RWPE2 (cell line): Measurements from ENCODE around the gene NPIPB2.
A peak's percentile ranks its signal among the peaks of the same experiment; 100 is the strongest.

Experiments used
- ATAC-seq: fragments of 200-7000 bp; cut with Tn5 transposase; 3 replicates; pipeline ENCODE4 v1.9.1; 2021; ENCODE audit warnings: low read depth
- DNase-seq: peaks from one replicate; pipeline ENCODE4 v3.0.0-alpha.2; 2020; ENCODE audit warnings: low spot score
- H3K27ac ChIP-seq: fragments of 450-650 bp; 2 replicates; pipeline ENCODE4 v1.5.1; 2017; ENCODE audit warnings: mild to moderate bottlenecking; ENCODE audit not compliant: poor library complexity, severe bottlenecking
- H3K27me3 ChIP-seq: fragments of 250-450 bp; sonication (Bioruptor Pico); 2 replicates; pipeline ENCODE4 v1.5.1; 2021; ENCODE audit warnings: mild to moderate bottlenecking, moderate library complexity; ENCODE audit not compliant: insufficient read depth, poor library complexity, severe bottlenecking
- H3K36me3 ChIP-seq: fragments of 250-450 bp; sonication (Bioruptor Pico); 2 replicates; pipeline ENCODE4 v1.5.1; 2020; ENCODE audit warnings: low read depth, mild to moderate bottlenecking, moderate library complexity
- H3K4me1 ChIP-seq: fragments of 250-450 bp; sonication (Bioruptor Pico); 2 replicates; pipeline ENCODE4 v1.5.1; 2021; ENCODE audit warnings: mild to moderate bottlenecking, moderate library complexity; ENCODE audit not compliant: insufficient read depth, poor library complexity, severe bottlenecking
- H3K4me3 ChIP-seq: fragments of 250-450 bp; sonication (Bioruptor Pico); 2 replicates; pipeline ENCODE4 v1.5.1; 2021; ENCODE audit warnings: mild to moderate bottlenecking, moderate library complexity; ENCODE audit not compliant: severe bottlenecking
- H3K9me3 ChIP-seq: fragments of 250-450 bp; sonication (Bioruptor Pico); 2 replicates; pipeline ENCODE4 v1.5.1; 2021; ENCODE audit warnings: mild to moderate bottlenecking, moderate library complexity; ENCODE audit not compliant: severe bottlenecking
- CTCF ChIP-seq: fragments of 450-650 bp; IDR thresholded peaks from one replicate; pipeline ENCODE4 v1.5.1; 2017; ENCODE audit warnings: mild to moderate bottlenecking, moderate library complexity; ENCODE audit not compliant: poor library complexity, severe bottlenecking

Gene NPIPB2

GRCh38 chr16:11909653-11910545, 31.9 kb downstream of the NPIPB2 start:
- H3K4me3 ChIP-seq, result no peak overlapping the region
- DNase-seq, result no peak
- H3K27me3 ChIP-seq, result no peaks in the 10 kb centered on the region
- peaks cover 16% of the 10 kb centered on the region for H3K4me1 ChIP-seq
- no peaks in the 10 kb centered on the region for H3K9me3 ChIP-seq
- no peak overlapping the region for H3K27ac ChIP-seq
- peaks cover 54% of the 10 kb centered on the region for H3K36me3 ChIP-seq
- no peak for TF ChIP-seq CTCF
- no peak for ATAC-seq

DNA sequence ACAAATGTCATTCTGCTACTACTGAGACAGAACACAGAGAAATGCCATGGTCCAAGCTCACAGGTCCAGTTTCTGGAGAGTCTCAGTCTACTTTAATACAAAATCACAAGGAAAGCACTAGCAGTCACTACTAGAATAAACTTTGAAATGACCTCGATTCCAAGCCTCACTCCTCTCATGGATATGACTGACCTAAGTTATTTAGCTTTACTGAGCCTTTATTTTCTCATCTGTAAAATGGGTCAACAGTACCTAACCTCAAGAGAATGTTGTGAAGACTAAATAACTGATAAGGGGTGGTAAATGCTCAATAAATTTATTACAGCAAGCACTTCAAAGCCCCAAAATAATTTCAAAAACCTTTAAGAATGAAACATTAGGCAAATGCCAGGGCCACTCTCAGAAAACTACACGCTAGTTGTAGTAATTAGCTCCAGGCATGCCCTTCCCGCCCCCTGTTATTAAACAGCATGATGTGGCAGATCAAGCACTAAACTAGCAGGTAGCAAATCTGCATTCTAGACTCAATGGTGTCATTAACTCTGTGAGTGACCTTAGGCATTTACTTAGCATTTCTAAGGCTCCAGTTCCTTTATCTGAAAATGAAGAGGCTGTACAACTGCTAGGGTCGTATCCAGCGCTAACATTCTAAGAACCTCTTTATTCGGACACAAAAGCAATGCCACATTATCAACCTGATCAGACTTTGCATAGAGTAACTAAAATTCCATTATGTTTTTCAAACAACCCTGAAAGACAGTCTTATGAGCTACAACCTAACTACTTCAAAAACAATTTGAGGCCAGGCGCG, 34.5 kb downstream of the NPIPB2 start:
- ATAC-seq, result no peak
- Histone ChIP-seq H3K4me3 (no peak overlapping the region), H3K27ac (no peak overlapping the region), H3K36me3 (peaks cover 52% of the 10 kb centered on the region), H3K27me3 (no peaks in the 10 kb centered on the region), H3K4me1 (peaks cover 6% of the 10 kb centered on the region), H3K9me3 (no peaks in the 10 kb centered on the region)
- TF ChIP-seq CTCF, result no peak
- no peak for DNase-seq

- no peak overlapping the region for H3K4me3 ChIP-seq
- no peaks in the 10 kb centered on the region for H3K9me3 ChIP-seq
- DNase-seq (no peak), ATAC-seq (no peak)
- peaks cover 47% of the 10 kb centered on the region for H3K36me3 ChIP-seq
- no peak overlapping the region for H3K27ac ChIP-seq
- no peaks in the 10 kb centered on the region for H3K4me1 ChIP-seq
- no peaks in the 10 kb centered on the region for H3K27me3 ChIP-seq
- no peak for TF ChIP-seq CTCF
Observed at GRCh38 chr16:11903906-11904305, 37.9 kb downstream of the NPIPB2 start.

- Histone ChIP-seq H3K27ac (no peak overlapping the region), H3K27me3 (no peaks in the 10 kb centered on the region), H3K9me3 (no peaks in the 10 kb centered on the region), H3K4me1 (no peaks in the 10 kb centered on the region), H3K4me3 (no peak overlapping the region), H3K36me3 (peaks cover 51% of the 10 kb centered on the region)
- ATAC-seq (peak; percentile 54; the same call in 1 of the 3 replicates), DNase-seq (no peak)
- no peak for TF ChIP-seq CTCF
Observed at GRCh38 chr16:11901091-11901490, 40.8 kb downstream of the NPIPB2 start.
